Anterior cingulate cortex (tissue), 58 donors: Measurements from ENCODE around the gene SCEL.
"Not testable (repeated sequence)": the region's sequence is repeated elsewhere in the genome, so short reads cannot be mapped to it uniquely, and the experiment has no call there.

Experiments used
- DNase-seq, 58 donors: peaks; one replicate each; lab custom pipeline; 2025; lab: John Stamatoyannopoulos, UW

SCEL gene

DNA sequence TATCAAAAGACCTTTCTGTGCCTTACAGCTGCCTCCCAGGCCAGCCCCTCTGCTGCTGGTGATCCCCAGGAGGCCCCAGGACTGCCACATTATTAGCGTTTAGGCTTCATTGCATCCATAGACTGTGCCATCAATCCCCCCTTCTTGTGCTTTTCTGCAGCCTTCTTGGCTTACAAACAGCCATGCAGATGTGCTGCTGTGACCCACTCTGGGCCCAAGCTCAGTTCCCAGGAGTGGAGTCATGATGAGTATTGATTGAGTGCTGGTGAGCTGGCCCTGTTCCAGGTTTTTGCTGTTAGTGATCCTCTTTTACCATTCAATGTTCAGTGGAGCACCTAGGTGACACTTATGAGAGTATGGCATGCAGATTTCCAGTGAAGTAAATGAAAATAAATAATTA, 102.1 kb downstream of the SCEL start:
- peak in 1 of 58 donors; percentile 65 for DNase-seq

DNA sequence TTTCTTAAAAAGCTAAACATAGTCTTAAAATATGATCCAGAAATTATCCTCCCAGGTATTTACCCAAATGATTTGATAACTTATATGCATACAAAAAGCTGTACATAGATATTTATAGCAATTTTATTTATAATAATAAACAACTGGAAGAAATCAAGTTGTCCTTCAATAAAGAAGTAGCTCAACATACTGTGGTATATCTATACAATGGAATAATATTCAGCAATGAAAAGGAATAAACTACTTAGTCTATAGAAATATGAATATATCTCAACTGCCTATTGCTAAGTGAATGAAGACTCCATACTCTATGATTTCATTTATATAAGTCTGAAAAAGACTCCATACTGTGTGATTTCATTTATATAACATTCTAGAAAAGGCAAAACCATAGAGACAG, 114.9 kb downstream of the SCEL start:
- DNase-seq, result no peak

DNA sequence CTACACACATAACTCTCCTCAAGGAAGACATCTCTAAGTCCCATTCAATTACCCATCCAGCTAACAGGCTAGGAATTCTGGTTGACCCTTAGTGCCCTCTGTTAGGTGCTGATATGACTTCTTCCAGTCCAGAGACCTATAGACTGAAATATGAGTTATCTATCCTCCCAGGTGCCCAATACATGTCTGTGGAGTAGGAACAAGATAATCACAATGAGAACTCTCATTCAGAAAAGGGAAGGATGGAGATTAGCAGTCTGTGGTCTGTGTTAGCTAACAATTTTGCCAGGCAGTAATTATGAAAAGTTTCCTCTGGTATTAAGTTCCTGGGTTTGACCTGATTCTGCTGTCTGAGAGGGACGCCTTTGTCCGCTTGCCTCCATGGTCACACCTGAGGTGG, 117.8 kb downstream of the SCEL start:
- DNase-seq, result no peak

GRCh38 chr13:77660016-77660415, 124.5 kb downstream of the SCEL start:
- DNase-seq, result not testable (repeated sequence)

GRCh38 chr13:77660841-77661250, 125.3 kb downstream of the SCEL start:
- DNase-seq, result peak in 1 of 58 donors; percentile 6

DNA sequence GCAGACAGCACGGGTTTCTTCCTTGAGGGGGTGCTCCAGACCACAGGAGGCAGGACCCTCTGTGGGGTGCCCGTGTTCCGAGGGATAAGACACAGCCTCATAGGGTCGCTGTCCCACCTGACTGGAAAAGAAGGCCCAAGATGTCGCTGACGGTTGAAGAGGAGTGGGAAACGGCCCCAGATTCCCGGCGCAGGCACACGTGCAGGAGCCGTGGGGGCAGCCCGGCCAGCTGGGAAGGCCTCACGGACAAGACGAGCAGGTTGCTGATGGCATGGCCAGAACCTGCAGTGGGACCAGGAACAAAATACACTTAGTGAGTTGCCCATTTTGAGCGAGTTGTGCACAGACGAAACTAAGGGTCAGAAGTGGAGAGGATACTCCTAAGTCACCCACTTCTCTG, 126.8 kb downstream of the SCEL start:
- not testable (repeated sequence) for DNase-seq

GRCh38 chr13:77662831-77663230, 127.3 kb downstream of the SCEL start:
- not testable (repeated sequence) for DNase-seq

DNA sequence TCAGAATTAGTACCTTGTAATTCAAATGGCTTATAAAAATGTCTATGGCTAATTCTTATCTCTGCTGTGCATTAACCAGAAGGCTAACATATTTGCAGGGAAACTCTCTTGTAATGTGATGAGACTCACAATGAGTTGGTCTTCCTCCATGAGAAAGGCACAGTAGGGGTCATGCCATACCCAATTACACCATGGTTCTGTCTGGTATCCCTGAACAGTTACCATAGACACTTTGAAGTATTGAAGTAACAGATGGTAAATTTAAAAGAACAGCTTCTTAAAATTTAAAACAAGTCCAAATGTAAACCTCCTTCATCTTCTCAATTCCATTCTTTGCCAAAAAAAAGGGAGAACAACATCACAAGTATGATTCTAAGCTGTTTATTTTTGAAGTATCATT, 139.3 kb downstream of the SCEL start:
- DNase-seq, result no peak

GRCh38 chr13:77678691-77679235, 143.3 kb downstream of the SCEL start:
- no peak for DNase-seq

DNA sequence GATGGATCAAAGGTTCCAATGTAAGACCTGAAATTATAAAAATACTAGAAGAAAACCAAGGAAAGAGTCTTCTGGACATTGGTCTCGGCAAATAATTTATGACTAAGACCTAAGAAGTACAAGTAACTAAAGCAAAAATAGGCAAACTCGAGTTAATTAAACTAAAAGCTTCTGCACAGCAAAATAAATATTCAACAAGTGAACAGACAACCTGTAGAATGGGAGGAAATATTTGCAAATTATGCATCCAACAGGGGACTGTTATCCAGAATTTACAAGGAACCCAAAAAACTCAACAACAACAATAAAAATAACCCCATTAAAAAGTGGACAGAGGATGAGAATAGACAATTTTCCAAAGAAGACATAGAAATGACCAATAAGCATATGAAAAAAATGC, 152.3 kb downstream of the SCEL start:
- DNase-seq, result no peak

GRCh38 chr13:77691871-77692270, 156.4 kb downstream of the SCEL start:
- DNase-seq, result no peak

GRCh38 chr13:77692746-77693448, 157.4 kb downstream of the SCEL start:
- DNase-seq, result peak in 1 of 58 donors; percentile 21

GRCh38 chr13:77693449-77693940, 158.0 kb downstream of the SCEL start:
- no peak for DNase-seq
